IMR-90 (cell line): ENCODE data around the gene TMEM86B.

ENCODE experiments used
- CEBPB ChIP-seq: IDR thresholded peaks from 2 replicates; pipeline ENCODE4 v1.6.1; 2012; ENCODE audit warnings: low read depth, low read length, improper control_type of control experiment
- ELK1 ChIP-seq: fragments of 150-350 bp; IDR thresholded peaks from 2 replicates; pipeline ENCODE4 v1.6.1; 2016; ENCODE audit warnings: low read depth, mild to moderate bottlenecking, low read length, moderate library complexity, borderline replicate concordance
- MXI1 ChIP-seq: IDR thresholded peaks from 2 replicates; pipeline ENCODE4 v1.6.1; 2012; ENCODE audit warnings: low read depth, mild to moderate bottlenecking, low read length, moderate library complexity, borderline replicate concordance
- SMC3 ChIP-seq: fragments of 150-350 bp; IDR thresholded peaks from 2 replicates; pipeline ENCODE4 v1.6.1; 2016; ENCODE audit warnings: low read depth, mild to moderate bottlenecking, antibody characterized with exemption, low read length, moderate library complexity
- TF ChIP-seq, protein P1 (sequence below): conservative IDR thresholded peaks from 2 replicates; pipeline ENCODE4 v1.5.1; 2012; ENCODE audit warnings: mild to moderate bottlenecking, low read depth, low read length, improper control_type of control experiment

- TF ChIP-seq, protein P1, sequence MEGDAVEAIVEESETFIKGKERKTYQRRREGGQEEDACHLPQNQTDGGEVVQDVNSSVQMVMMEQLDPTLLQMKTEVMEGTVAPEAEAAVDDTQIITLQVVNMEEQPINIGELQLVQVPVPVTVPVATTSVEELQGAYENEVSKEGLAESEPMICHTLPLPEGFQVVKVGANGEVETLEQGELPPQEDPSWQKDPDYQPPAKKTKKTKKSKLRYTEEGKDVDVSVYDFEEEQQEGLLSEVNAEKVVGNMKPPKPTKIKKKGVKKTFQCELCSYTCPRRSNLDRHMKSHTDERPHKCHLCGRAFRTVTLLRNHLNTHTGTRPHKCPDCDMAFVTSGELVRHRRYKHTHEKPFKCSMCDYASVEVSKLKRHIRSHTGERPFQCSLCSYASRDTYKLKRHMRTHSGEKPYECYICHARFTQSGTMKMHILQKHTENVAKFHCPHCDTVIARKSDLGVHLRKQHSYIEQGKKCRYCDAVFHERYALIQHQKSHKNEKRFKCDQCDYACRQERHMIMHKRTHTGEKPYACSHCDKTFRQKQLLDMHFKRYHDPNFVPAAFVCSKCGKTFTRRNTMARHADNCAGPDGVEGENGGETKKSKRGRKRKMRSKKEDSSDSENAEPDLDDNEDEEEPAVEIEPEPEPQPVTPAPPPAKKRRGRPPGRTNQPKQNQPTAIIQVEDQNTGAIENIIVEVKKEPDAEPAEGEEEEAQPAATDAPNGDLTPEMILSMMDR, result no peak
- no peak for TF ChIP-seq SMC3
- TF ChIP-seq CEBPB, result no peak
- TF ChIP-seq ELK1, result no peak
- no peak for TF ChIP-seq MXI1
Measured at GRCh38 chr19:55249841-55250240, 21.3 kb upstream of the TMEM86B start.
